Breast epithelium (tissue), 3 donors: Measurements from ENCODE around the gene BTK.

Experiments
- POLR2AphosphoS5 ChIP-seq, 3 donors: sonication (generic); formaldehyde crosslinking; IDR thresholded peaks; one replicate each; pipeline ENCODE4 v1.6.1; 2017; ENCODE audit warnings: antibody characterized with exemption in 3 of 3
- TF ChIP-seq, protein P1 (sequence below), 3 donors: fragments of 450-650 bp; IDR thresholded peaks; one replicate each; pipeline ENCODE4 v1.5.1; 2016 to 2017; ENCODE audit warnings: antibody characterized with exemption in 3 of 3, mild to moderate bottlenecking in 3 of 3, moderate library complexity in 3 of 3

DNA sequence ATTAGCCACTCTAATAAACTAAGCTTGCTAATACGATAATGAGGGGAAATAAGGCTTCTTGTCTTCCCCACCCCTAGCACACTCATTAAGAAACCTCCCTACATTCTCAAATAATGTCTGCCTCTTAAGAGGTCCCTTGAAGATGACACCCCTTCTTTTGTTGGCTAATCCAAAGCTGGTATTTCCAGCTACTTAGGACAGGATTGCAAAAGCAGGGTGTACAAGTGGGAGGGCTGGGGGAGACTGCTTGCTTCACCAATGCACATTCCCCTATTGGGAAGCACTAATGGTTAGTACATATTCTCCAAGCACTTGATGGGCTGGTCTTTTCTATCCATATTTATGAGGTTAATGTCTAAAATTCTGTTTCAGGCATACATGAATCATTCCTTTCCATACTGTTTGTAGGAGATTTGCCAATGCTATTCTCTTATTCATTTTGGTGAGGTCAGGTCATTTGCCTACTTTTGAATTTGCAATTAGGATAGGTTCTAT, 20.6 kb downstream of the BTK start:
- no peak for TF ChIP-seq POLR2AphosphoS5 (IDR thresholded peaks at IDR 0.05)
- TF ChIP-seq, protein P1, sequence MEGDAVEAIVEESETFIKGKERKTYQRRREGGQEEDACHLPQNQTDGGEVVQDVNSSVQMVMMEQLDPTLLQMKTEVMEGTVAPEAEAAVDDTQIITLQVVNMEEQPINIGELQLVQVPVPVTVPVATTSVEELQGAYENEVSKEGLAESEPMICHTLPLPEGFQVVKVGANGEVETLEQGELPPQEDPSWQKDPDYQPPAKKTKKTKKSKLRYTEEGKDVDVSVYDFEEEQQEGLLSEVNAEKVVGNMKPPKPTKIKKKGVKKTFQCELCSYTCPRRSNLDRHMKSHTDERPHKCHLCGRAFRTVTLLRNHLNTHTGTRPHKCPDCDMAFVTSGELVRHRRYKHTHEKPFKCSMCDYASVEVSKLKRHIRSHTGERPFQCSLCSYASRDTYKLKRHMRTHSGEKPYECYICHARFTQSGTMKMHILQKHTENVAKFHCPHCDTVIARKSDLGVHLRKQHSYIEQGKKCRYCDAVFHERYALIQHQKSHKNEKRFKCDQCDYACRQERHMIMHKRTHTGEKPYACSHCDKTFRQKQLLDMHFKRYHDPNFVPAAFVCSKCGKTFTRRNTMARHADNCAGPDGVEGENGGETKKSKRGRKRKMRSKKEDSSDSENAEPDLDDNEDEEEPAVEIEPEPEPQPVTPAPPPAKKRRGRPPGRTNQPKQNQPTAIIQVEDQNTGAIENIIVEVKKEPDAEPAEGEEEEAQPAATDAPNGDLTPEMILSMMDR (IDR thresholded peaks at IDR 0.05), result no peak
